NAMALWA (cell line): ENCODE measurements around the gene ANKMY2.

Source experiments
- DNase-seq: peaks from one replicate; pipeline ENCODE4 v3.0.0-alpha.2; 2015; ENCODE audit warnings: low spot score

Gene ANKMY2

DNA sequence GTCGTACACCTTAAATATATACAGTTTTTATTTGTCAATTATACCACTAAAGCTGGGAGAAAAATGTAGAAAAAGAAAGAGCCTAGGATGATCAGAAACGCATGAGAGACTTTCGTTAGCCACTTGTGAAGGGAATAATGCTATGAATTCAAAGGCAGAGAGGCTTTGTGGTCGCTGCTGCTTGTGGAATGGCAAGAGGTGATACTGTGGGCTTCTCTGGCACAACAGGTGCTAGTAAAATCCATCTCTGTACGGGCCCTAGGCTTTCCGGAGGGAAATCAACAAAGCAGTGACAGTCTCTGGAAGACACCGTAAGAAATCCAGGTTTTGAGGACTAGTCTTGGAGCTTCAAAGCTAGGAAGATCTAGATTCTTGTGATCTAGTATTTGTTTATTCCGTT is 66.3 kb downstream of the ANKMY2 start:
- DNase-seq = no peak

- no peak for DNase-seq
Measured at GRCh38 chr7:16571941-16572340, 73.6 kb downstream of the ANKMY2 start.

DNA sequence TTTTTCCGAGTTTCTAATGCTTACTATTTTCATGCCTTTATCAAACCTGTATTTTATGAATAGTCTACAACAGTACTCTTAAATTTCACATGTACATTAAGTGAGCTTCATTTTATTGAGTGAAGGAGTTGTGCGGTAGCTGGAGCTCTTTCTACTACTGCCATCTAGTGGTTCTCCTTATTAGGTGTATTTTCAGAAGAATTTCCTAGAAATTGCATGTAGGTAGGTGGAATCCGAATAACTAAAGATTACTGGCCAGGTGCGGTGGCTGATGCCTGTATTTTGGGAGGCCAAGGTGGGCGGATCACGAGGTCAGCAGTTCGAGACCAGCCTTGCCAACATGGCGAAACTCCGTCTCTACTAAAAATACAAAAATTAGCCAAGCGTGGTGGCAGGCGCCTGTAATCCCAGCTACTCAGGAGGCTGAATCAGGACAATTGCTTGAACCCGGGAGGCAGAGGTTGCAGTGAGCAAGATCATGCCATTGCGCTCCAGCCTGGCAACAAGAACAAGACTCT is 80.6 kb downstream of the ANKMY2 start:
- peak; percentile 70 for DNase-seq

DNA sequence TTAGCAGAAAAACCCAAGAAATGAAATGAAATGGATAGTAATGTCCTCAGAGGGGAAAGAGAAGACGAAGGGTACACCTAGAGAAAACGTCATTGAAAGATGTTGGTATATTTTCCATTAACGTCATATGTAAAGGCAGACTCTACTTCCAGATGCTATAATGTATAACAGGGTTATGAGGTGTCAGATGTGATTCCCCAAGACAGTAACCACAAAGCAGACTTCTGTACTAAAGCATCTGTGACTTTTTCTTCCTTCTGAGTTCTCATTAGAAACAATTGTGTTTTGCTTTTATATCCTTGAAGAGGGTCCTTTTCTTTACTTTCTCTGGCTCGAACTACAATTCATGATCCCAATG is 81.6 kb downstream of the ANKMY2 start:
- DNase-seq = peak; percentile 16

GRCh38 chr7:16563281-16564022 is 82.1 kb downstream of the ANKMY2 start:
- DNase-seq = peak; percentile 24

GRCh38 chr7:16562456-16563220 is 82.9 kb downstream of the ANKMY2 start:
- DNase-seq = no peak

DNA sequence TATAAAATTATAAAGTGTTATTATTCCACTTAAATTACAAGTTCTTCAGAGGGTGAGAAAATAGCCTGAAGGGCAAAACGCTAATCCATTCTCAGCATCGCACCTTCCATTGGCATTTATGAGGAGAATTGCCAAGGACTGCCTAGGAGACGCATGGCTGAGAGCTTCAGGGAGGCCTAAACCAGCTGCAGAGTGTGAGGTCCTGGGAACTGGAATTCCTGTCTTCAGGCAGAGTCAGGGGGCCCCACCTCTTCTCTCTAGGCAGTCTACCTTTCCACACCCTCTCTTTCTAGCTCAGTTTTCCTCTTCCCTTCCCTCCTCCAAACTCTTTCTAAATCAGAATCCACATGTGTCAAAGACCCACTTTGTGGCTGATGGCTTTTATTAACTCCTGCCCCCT is 83.6 kb downstream of the ANKMY2 start:
- no peak for DNase-seq

DNA sequence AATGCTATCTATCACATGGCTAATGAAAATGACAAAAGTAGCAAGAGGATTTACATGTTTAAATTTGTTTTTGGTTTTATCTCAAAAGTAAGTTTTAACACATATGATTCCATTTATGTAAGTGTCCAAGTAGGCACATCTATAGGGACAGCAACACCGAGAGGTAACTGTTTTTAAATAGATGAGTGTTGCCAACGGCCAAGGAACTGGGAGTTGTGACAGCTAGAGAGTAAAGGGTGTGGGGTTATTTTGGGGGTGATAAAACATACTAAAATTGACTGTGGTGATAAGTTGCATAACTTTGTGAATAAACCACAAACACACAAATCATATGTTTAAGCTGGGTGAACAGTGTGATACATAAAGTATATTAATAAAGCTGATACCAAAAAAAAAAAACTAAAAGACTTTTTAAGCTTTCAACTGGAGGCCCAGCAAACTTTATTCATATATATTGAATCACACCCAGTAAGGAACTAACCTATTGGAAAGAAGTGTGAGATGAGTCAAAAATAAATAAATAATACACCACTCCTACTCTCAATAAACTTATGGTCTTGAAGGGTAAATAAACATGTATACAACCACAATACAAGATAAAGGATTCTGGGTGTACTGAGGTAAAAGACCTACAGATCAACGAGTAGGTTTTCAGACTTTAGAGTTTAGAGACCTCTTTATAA is 85.9 kb downstream of the ANKMY2 start:
- DNase-seq = no peak

DNA sequence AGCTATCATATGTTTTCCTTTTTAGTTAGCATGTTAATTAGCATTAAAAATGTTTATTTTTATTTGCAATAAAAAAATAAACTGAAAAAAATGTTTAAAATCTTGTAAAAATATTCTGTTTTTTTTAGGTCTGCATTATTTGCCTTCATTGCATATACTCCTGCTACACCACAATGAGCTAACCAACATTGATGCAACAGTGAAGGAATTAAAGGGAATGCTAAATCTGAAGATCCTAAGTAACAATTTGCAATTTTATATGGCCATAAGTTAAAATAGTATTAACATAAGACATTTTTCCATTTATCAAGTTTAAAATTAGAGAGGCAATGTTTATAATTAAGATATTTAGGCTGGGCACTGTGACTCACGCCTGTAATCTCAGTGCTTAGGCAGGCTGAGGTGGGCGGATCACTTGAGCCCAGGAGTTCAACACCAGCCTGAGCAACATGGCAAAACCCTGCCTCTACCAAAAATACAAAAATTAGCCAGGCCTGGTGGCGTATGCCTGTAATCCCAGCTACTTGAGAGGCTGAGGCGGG is 86.7 kb downstream of the ANKMY2 start:
- no peak for DNase-seq

- DNase-seq = no peak
Measured at GRCh38 chr7:16556359-16556758, 89.2 kb downstream of the ANKMY2 start.

GRCh38 chr7:16554518-16555236 is 90.9 kb downstream of the ANKMY2 start:
- no peak for DNase-seq

DNA sequence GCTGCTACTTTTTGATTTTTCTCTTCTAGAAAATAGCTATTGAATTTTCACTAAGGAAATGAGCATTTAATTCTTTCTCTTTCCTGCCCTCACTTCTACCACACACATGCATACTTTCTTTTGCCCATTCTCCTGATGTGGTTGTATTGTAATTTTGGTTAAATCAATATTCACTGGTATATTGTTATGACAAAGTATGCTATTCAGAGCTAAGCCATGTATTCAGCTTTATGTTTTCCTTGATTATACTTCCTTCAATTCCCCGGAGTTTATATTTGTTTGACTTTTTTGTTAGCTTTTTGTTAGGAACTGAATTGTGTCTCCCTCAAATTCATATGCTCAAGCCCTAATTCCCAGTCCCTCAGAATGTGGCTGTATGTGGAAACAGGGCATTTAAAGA is 94.9 kb downstream of the ANKMY2 start:
- no peak for DNase-seq
